ENCODE measurements around the gene JAK2.
"Not testable (repeated sequence)": the region's sequence is repeated elsewhere in the genome, so short reads cannot be mapped to it uniquely, and the experiment has no call there.

The JAK2 gene

GRCh38 chr9:5031941-5032340 lies 46.9 kb downstream of the JAK2 start:
- intact Hi-C loops (cut with DNase I), result not testable (repeated sequence)
- DNase-seq, result peak in 1 of 10 donors; percentile 53

- intact Hi-C loops (cut with DNase I), result no loop called here
- DNase-seq, result peak in 1 of 10 donors; percentile 72
Measured at GRCh38 chr9:5040730-5041389, 55.8 kb downstream of the JAK2 start.

GRCh38 chr9:5041390-5042115 lies 56.5 kb downstream of the JAK2 start:
- peak in 1 of 10 donors; percentile 73 for DNase-seq
- intact Hi-C loops (cut with DNase I), result no loop called here

- intact Hi-C loops (cut with DNase I), result no loop called here
- peak in 3 of 10 donors; percentile 68 to 82 (median 79) for DNase-seq
Measured at GRCh38 chr9:5042661-5043178, 57.6 kb downstream of the JAK2 start.

GRCh38 chr9:5043381-5043780 lies 58.3 kb downstream of the JAK2 start:
- no peak for DNase-seq
- intact Hi-C loops (cut with DNase I), result no loop called here

- intact Hi-C loops (cut with DNase I), result no loop called here
- DNase-seq, result no peak
Measured at GRCh38 chr9:5044160-5044559, 59.1 kb downstream of the JAK2 start.

- DNase-seq, result no peak
- intact Hi-C loops (cut with DNase I), result no loop called here
Measured at GRCh38 chr9:5052838-5053237, 67.8 kb downstream of the JAK2 start.

GRCh38 chr9:5062631-5063030 lies 77.6 kb downstream of the JAK2 start:
- DNase-seq, result no peak
- intact Hi-C loops (cut with DNase I), result no loop called here

- intact Hi-C loops (cut with DNase I), result no loop called here
- no peak for DNase-seq
Measured at GRCh38 chr9:5072871-5073270, 87.8 kb downstream of the JAK2 start.

GRCh38 chr9:5073701-5074100 lies 88.6 kb downstream of the JAK2 start:
- DNase-seq, result no peak
- intact Hi-C loops (cut with DNase I), result no loop called here

GRCh38 chr9:5085993-5086392 lies 100.9 kb downstream of the JAK2 start:
- peak in 3 of 10 donors; percentile 51 to 72 (median 60) for DNase-seq
- intact Hi-C loops (cut with DNase I), result no loop called here

GRCh38 chr9:5089737-5090136 lies 104.7 kb downstream of the JAK2 start:
- intact Hi-C loops (cut with DNase I), result no loop called here
- no peak for DNase-seq

- DNase-seq, result no peak
- intact Hi-C loops (cut with DNase I), result no loop called here
Measured at GRCh38 chr9:5095795-5096194, 110.7 kb downstream of the JAK2 start.

- intact Hi-C loops (cut with DNase I), result no loop called here
- DNase-seq, result no peak
Measured at GRCh38 chr9:5099466-5099865, 114.4 kb downstream of the JAK2 start.

GRCh38 chr9:5101127-5101526 lies 116.1 kb downstream of the JAK2 start:
- DNase-seq; intact Hi-C loops (cut with DNase I): not testable (repeated sequence)

GRCh38 chr9:5106517-5106916 lies 121.4 kb downstream of the JAK2 start:
- intact Hi-C loops (cut with DNase I); DNase-seq: not testable (repeated sequence)

GRCh38 chr9:5110867-5111681 lies 126.0 kb downstream of the JAK2 start:
- intact Hi-C loops (cut with DNase I), result no loop called here
- peak in 5 of 10 donors; percentile 7 to 79 (median 65) for DNase-seq

- intact Hi-C loops (cut with DNase I), result no loop called here
- DNase-seq, result peak in 4 of 10 donors; percentile 5 to 72 (median 66)
Measured at GRCh38 chr9:5111696-5112095, 126.6 kb downstream of the JAK2 start.

GRCh38 chr9:5112109-5112592 lies 127.1 kb downstream of the JAK2 start:
- intact Hi-C loops (cut with DNase I), result no loop called here
- DNase-seq, result peak in 5 of 10 donors; percentile 7 to 79 (median 63)

- intact Hi-C loops (cut with DNase I), result no loop called here
Measured at GRCh38 chr9:5112646-5113045, 127.6 kb downstream of the JAK2 start.

GRCh38 chr9:5113523-5113922 lies 128.5 kb downstream of the JAK2 start:
- intact Hi-C loops (cut with DNase I), result no loop called here
- peak in 2 of 10 donors; percentile 47 to 61 for DNase-seq

More at GRCh38 chr9:5112646-5113045, 127.6 kb downstream of the JAK2 start:
- peak in 3 of 10 donors; percentile 41 to 64 (median 54) for DNase-seq

Measured in posterior cingulate gyrus (tissue), 11 donors.